SK-N-SH (cell line): ENCODE results near the gene HSPA12A. TPM values are rescaled to one million over a fixed set of nuclear protein-coding genes. Genes with fewer than 3 reads are reported as not detected.

Experiments
- CTCF ChIA-PET: fragments of 300-600, 350-600 bp; formaldehyde crosslinking; extraction: SDS; loops from one replicate; lab custom pipeline; 2021; lab: Yijun Ruan, JAX
- POLR2A ChIA-PET: fragments of 350-600 bp; sonication (Branson Sonifier 250); formaldehyde crosslinking; extraction: SDS; loops from one replicate; lab custom pipeline; 2020; ENCODE audit warnings: antibody characterized with exemption, inconsistent platforms; lab: Yijun Ruan, JAX
- DNase-seq: peaks from one replicate; pipeline ENCODE4 v3.0.0; 2012
- H2AFZ ChIP-seq: fragments of 200-600 bp; sonication (generic); 2 replicates; pipeline ENCODE4 v1.8.1; 2016; ENCODE audit warnings: antibody characterized with exemption, mild to moderate bottlenecking, low read depth
- H3F3A ChIP-seq: fragments of 200-600 bp; sonication (generic); replicated peaks from 2 replicates; pipeline ENCODE3; 2016; ENCODE audit warnings: antibody characterized with exemption, mild to moderate bottlenecking; ENCODE audit not compliant: insufficient read depth
- H3K27ac ChIP-seq, 2 experiments: fragments of 200-500 bp in 1 of 2; fragments of 200-600 bp in 1 of 2; sonication (Bioruptor generic) in 1 of 2; sonication (generic), shearing (Covaris generic) in 1 of 2; 2 replicates each; pipeline versions ENCODE4 v1.5.1 to v1.6.1; 2014 to 2016; ENCODE audit warnings: low read depth in 2 of 2, inconsistent platforms in 1 of 2, low read length in 1 of 2, mild to moderate bottlenecking in 1 of 2, mixed read lengths in 1 of 2
- H3K27me3 ChIP-seq: fragments of 200-600 bp; sonication (generic), shearing (Covaris generic); 2 replicates; pipeline ENCODE4 v1.6.1; 2016; ENCODE audit warnings: mixed run types; ENCODE audit not compliant: insufficient read depth
- H3K36me3 ChIP-seq, 2 experiments: fragments of 200-500 bp in 1 of 2; fragments of 200-600 bp in 1 of 2; sonication (Bioruptor generic) in 1 of 2; sonication (generic) in 1 of 2; replicated peaks in 1 of 2; 2 replicates each; pipeline versions ENCODE3 to v1.5.1; 2014 to 2016; ENCODE audit warnings: low read length in 1 of 2, mild to moderate bottlenecking in 1 of 2; ENCODE audit not compliant: insufficient read depth in 2 of 2, control insufficient read depth in 1 of 2
- H3K4me1 ChIP-seq, 2 experiments: fragments of 200-500 bp in 1 of 2; fragments of 200-600 bp in 1 of 2; sonication (Bioruptor generic) in 1 of 2; sonication (generic), shearing (Covaris generic) in 1 of 2; 2 replicates each; pipeline versions ENCODE4 v1.5.1 to v1.6.1; 2014 to 2016; ENCODE audit warnings: low read depth in 1 of 2, low read length in 1 of 2, mixed run types in 1 of 2; ENCODE audit not compliant: insufficient read depth in 2 of 2, control insufficient read depth in 1 of 2
- H3K4me2 ChIP-seq: fragments of 200-600 bp; sonication (generic), shearing (Covaris generic); 2 replicates; pipeline ENCODE4 v1.6.1; 2017; ENCODE audit warnings: mixed run types
- H3K4me3 ChIP-seq, 2 experiments: fragments of 200-500 bp in 1 of 2; fragments of 200-600 bp in 1 of 2; sonication (Bioruptor generic) in 1 of 2; sonication (generic), shearing (Covaris generic) in 1 of 2; 2 replicates each; pipeline versions ENCODE4 v1.5.1 to v1.8.1; 2014 to 2016; ENCODE audit warnings: low read depth in 2 of 2, inconsistent platforms in 1 of 2, low read length in 1 of 2, mild to moderate bottlenecking in 1 of 2, mixed read lengths in 1 of 2, moderate library complexity in 1 of 2
- H3K79me2 ChIP-seq: fragments of 200-600 bp; sonication (generic); 2 replicates; pipeline ENCODE4 v1.8.1; 2017; ENCODE audit warnings: mild to moderate bottlenecking; ENCODE audit not compliant: insufficient read depth
- H3K9ac ChIP-seq: fragments of 200-600 bp; sonication (generic); 2 replicates; pipeline ENCODE4 v1.6.1; 2017; ENCODE audit warnings: mixed run types
- H3K9me2 ChIP-seq: fragments of 200-600 bp; sonication (generic); 2 replicates; pipeline ENCODE4 v1.6.1; 2017; ENCODE audit warnings: mixed run types
- H3K9me3 ChIP-seq: fragments of 200-600 bp; sonication (generic); 2 replicates; pipeline ENCODE4 v1.6.1; 2017; ENCODE audit warnings: mixed run types, mild to moderate bottlenecking, moderate library complexity
- H4K20me1 ChIP-seq: fragments of 200-600 bp; sonication (generic); 2 replicates; pipeline ENCODE4 v1.6.1; 2017; ENCODE audit warnings: mild to moderate bottlenecking, mixed run types; ENCODE audit not compliant: insufficient read depth
- CHD2 ChIP-seq: fragments of 150-350 bp; IDR thresholded peaks from 2 replicates; pipeline ENCODE4 v1.6.1; 2018; ENCODE audit warnings: low read length; ENCODE audit not compliant: partially characterized antibody
- FOSL2 ChIP-seq: IDR thresholded peaks from 2 replicates; pipeline ENCODE4 v1.4.0; 2012; ENCODE audit warnings: low read depth, mild to moderate bottlenecking, moderate library complexity, borderline replicate concordance
- GABPA ChIP-seq: IDR thresholded peaks from 2 replicates; pipeline ENCODE4 v1.4.0; 2012; ENCODE audit warnings: low read depth, mild to moderate bottlenecking
- GATA2 ChIP-seq: sonication (generic); formaldehyde crosslinking; IDR thresholded peaks from 2 replicates; pipeline ENCODE4 v1.5.0; 2020; ENCODE audit warnings: mild to moderate bottlenecking, missing genetic modification reagents
- RAD21 ChIP-seq: IDR thresholded peaks from 2 replicates; pipeline ENCODE4 v1.6.1; 2012; ENCODE audit warnings: mild to moderate bottlenecking, low read length
- WGBS: methylation state at CpG from one replicate; pipeline ENCODE4 v1.1.6; 2017; ENCODE audit warnings: low lambda C conversion rate; 5-methylcytosine and 5-hydroxymethylcytosine counted together
- polyA plus RNA-seq, 3 experiments: library from polyadenylated mRNA; depleted of rRNA; stranded (reverse); fragments of >200 nt; gene quantifications; 2 replicates each; pipeline ENCODE4 v1.2.3, GENCODE V29; 2012
- TF ChIP-seq, protein P1 (sequence below): IDR thresholded peaks from 2 replicates; pipeline ENCODE4 v1.4.0; 2012; ENCODE audit warnings: low read depth

Gene HSPA12A
- polyA plus RNA-seq, 1 of the 3 experiments (the other 2 are of a cell fraction) = 2.9 TPM

- CTCF ChIA-PET = interaction anchor here (0.8 to 1.8 kb wide), 5 partner anchors 10 to 483 kb away, joined by 3 to 10 read pairs (median 6); no protein-coding TSS in a partner anchor
- 78% methylated on average over 6 of the region's 8 CpGs for WGBS
- H4K20me1 ChIP-seq = no peaks in the 10 kb centered on the region
These were observed 50.1 kb downstream of the HSPA12A start for GRCh38 chr10:116692225-116692624.

GRCh38 chr10:116691635-116692034 is 50.7 kb downstream of the HSPA12A start:
- no peak for DNase-seq

More at GRCh38 chr10:116692225-116692624, 50.1 kb downstream of the HSPA12A start:
- H3K9ac ChIP-seq = no peak overlapping the region
- H3K27ac ChIP-seq = no peak overlapping the region; a peak in 1 of 4 replicates
- no peaks in the 10 kb centered on the region for H3K36me3 ChIP-seq
- no peak overlapping the region for H3K4me3 ChIP-seq
- no peak overlapping the region for H2AFZ ChIP-seq
- H3K4me1 ChIP-seq = peaks cover 5 to 6% of the 10 kb centered on the region in 2 experiments; a peak in 1 of 4 replicates
- H3K27me3 ChIP-seq = no peaks in the 10 kb centered on the region
- H3K4me2 ChIP-seq = no peak overlapping the region
- DNase-seq = no peak
- no peak for TF ChIP-seq FOSL2
- TF ChIP-seq, protein P1, sequence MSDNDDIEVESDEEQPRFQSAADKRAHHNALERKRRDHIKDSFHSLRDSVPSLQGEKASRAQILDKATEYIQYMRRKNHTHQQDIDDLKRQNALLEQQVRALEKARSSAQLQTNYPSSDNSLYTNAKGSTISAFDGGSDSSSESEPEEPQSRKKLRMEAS = no peak
- no peaks in the 10 kb centered on the region for H3K79me2 ChIP-seq
- POLR2A ChIA-PET = no interaction called here
- no peaks in the 10 kb centered on the region for H3K9me3 ChIP-seq
- no peaks in the 10 kb centered on the region for H3K9me2 ChIP-seq
- H3F3A ChIP-seq = no peaks in the 10 kb centered on the region

DNA sequence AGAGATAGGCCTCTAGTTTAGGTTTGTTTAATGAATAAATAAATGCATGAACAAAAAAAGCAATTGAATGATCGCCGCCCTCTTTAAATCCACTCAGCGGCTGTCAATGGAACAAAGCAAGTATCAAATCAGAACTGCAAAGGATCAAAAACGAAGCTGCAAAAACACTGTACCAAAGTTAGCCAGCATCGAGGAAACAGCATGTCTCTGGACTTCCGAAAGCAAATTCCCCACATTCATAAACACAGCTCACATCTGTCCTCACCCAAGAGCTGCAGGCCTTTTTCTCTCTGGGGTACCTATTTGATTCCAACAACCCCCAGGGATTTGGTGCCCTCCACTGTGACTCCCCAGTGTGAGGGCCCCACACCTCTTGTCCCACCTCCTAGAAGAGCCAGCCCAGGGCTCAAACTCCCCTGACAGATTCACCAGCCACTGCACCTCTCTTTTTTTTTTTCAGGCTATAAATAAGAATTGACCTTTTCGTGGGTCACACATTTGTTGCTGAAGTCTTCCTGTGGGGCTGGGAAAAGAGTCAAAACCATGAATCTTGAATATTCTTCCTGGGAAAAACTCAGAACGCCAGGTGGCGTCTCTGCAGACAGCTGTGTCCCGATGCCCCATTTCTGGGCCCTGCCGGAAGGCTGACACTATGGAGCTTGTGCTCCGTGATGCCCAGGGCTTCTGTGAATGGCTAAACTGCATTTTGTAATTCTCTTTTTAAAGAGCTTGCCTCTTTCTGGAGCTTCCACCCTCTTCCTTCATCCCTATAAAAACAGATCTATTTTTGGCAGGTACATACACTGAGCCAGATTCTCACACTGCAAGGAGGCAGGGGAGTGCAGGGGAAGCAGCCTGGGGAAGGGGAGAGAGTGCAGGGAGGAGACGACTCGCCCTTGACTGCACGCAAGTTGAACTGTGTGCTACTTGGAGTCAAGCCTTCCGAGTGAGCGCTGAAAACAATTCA is 51.7 kb downstream of the HSPA12A start:
- Histone ChIP-seq H3K4me3 (no peak overlapping the region), H3F3A (no peaks in the 10 kb centered on the region), H3K9ac (no peak overlapping the region), H3K27me3 (no peaks in the 10 kb centered on the region), H3K9me3 (no peaks in the 10 kb centered on the region), H3K9me2 (no peaks in the 10 kb centered on the region), H3K79me2 (no peaks in the 10 kb centered on the region), H3K4me1 (peaks cover 5 to 6% of the 10 kb centered on the region in 2 experiments; a peak in 1 of 4 replicates), H2AFZ (no peak overlapping the region), H4K20me1 (no peaks in the 10 kb centered on the region), H3K27ac (no peak overlapping the region), H3K36me3 (no peaks in the 10 kb centered on the region), H3K4me2 (no peak overlapping the region)
- DNase-seq = no peak
- TF ChIP-seq GATA2 (CRISPR knock-in tag) (no peak), RAD21 (peak; percentile 19; the same call in 1 of the 2 replicates)
- 82% methylated on average over 17 of the region's 17 CpGs for WGBS
- ChIA-PET POLR2A (no interaction called here), CTCF (interaction anchor here (0.7 to 1.8 kb wide), 9 partner anchors 8 to 484 kb away, joined by 3 to 10 read pairs (median 4); no protein-coding TSS in a partner anchor)

More at GRCh38 chr10:116691635-116692034, 50.7 kb downstream of the HSPA12A start:
- Histone ChIP-seq H3K9ac (no peak overlapping the region), H3K36me3 (no peaks in the 10 kb centered on the region), H3K27ac (no peak overlapping the region; a peak in 1 of 4 replicates), H2AFZ (no peak overlapping the region), H3K9me2 (no peaks in the 10 kb centered on the region), H3K4me3 (no peak overlapping the region), H3K79me2 (no peaks in the 10 kb centered on the region), H3K9me3 (no peaks in the 10 kb centered on the region), H3K4me1 (peaks cover 5 to 6% of the 10 kb centered on the region in 2 experiments; a peak in 1 of 4 replicates), H3K27me3 (no peaks in the 10 kb centered on the region), H4K20me1 (no peaks in the 10 kb centered on the region), H3K4me2 (no peak overlapping the region), H3F3A (no peaks in the 10 kb centered on the region)
- ChIA-PET CTCF (interaction anchor here (1.0 to 1.8 kb wide), 5 partner anchors 9 to 483 kb away, joined by 4 to 10 read pairs (median 6); no protein-coding TSS in a partner anchor), POLR2A (no interaction called here)
- TF ChIP-seq GATA2 (CRISPR knock-in tag) (no peak), CHD2 (no peak), GABPA (no peak)
- WGBS = 67% methylated on average over 1 of the region's 6 CpGs
